GM19397 (cell line): Measurements from ENCODE around the gene GDPD2.
"Not testable (repeated sequence)": the region's sequence is repeated elsewhere in the genome, so short reads cannot be mapped to it uniquely, and the experiment has no call there.

Experiments
- ATAC-seq: cut with Tn5 transposase; IDR thresholded peaks from one replicate; pipeline ENCODE4 v1.9.1; 2021; ENCODE audit warnings: mild to moderate bottlenecking, moderate library complexity; ENCODE audit not compliant: unreplicated experiment

Gene GDPD2, protein sequence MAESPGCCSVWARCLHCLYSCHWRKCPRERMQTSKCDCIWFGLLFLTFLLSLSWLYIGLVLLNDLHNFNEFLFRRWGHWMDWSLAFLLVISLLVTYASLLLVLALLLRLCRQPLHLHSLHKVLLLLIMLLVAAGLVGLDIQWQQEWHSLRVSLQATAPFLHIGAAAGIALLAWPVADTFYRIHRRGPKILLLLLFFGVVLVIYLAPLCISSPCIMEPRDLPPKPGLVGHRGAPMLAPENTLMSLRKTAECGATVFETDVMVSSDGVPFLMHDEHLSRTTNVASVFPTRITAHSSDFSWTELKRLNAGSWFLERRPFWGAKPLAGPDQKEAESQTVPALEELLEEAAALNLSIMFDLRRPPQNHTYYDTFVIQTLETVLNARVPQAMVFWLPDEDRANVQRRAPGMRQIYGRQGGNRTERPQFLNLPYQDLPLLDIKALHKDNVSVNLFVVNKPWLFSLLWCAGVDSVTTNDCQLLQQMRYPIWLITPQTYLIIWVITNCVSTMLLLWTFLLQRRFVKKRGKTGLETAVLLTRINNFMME

GRCh38 chrX:70422851-70423341, at the start of gene GDPD2:
GDPD2 (plus strand) TSS chrX:70423314; CDS start chrX:70424985, 1,671 bp downstream.
- ATAC-seq: no peak

DNA sequence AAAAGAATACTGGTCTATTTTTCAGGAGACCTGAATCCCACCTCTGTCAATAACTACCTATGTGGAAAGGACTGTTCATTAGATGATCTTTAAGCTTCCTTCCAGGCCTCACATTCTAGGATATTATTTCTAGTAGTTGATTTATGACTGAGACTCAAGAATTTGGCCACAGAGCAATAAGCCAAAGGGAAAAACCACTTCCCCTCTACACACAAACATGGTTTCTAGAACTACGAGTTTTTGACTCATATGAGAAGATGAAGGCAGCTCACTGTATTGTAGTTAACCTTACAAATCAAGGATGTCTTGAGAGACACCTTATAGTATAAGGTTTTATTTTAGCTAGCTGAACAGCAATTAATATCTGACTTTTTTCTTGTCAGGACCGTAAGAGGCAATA, 36.9 kb upstream of the GDPD2 start:
- ATAC-seq: no peak

- ATAC-seq: no peak
Observed at GRCh38 chrX:70398899-70399298, 24.2 kb upstream of the GDPD2 start.

DNA sequence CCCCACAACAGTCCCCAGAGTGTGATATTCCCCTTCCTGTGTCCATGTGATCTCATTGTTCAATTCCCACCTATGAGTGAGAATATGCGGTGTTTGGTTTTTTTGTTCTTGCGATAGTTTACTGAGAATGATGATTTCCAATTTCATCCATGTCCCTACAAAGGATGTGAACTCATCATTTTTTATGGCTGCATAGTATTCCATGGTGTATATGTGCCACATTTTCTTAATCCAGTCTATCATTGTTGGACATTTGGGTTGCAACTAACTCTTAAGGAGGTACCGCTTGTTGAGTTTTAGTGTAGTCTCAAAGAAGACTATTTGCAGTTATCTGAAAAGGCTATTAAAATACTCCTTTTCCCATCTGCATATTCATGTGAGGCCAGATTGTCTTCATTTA, 22.9 kb upstream of the GDPD2 start:
- not testable (repeated sequence) for ATAC-seq

GRCh38 chrX:70402721-70403120, 20.4 kb upstream of the GDPD2 start:
- ATAC-seq: no peak

- no peak for ATAC-seq
Observed at GRCh38 chrX:70405003-70405402, 18.1 kb upstream of the GDPD2 start.

DNA sequence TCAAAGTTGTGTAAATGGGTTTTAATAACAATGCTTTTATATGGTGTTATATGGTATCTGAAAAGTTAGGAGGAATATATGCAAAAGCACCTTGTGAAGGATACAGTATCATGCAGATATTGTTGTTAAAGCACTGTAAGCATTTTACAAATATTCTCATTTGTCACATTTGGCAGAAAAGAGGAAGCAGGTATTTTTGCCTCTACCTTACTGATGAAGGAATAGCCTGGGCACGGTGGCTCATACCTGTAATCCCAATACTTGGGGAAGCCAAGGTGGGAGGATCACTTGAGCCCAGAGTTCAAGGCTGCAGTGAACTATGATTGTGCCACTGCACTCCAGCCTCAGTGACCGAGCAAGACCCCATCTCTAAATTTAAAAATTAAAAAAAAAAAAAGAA, 12.2 kb upstream of the GDPD2 start:
- no peak for ATAC-seq

DNA sequence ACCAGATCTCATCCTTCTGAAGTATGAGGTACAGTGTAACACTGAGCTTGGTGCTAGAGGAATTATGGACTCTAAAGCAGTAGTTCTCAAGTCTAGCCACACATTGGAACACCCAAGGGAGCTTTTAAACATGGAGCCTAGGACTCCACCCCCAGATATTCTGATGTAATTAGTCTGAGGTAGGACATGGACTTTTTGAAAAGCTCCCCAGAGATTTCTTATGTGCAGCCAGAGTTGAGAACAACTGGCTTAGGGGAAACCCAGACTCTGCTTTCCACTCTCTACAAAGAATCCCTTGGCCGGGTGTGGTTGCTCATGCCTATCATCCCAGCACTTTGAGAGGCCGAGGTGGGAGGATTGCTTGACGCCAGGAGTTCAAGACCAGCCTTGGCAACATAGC, 11.6 kb upstream of the GDPD2 start:
- no peak for ATAC-seq

DNA sequence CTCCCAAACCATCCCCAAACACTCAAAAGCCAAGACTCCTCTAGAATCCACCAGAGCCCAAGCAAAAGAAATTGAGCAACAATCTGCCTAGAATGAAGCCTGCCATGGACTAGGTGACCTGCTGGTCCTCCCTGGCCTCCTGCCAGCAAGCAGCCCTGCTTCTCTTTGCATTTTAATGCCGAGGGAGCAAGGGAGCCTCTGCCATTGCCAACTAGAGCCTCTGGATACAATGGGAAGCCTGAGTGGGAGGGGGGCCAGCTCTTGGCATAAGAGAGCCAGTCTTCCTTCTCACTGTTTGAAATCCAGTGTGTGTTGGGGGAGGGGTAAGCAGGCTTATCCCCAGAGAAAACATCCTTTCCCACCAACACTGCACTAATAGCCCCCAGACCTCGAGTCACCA, 1.5 kb upstream of the GDPD2 start:
- ATAC-seq: no peak

DNA sequence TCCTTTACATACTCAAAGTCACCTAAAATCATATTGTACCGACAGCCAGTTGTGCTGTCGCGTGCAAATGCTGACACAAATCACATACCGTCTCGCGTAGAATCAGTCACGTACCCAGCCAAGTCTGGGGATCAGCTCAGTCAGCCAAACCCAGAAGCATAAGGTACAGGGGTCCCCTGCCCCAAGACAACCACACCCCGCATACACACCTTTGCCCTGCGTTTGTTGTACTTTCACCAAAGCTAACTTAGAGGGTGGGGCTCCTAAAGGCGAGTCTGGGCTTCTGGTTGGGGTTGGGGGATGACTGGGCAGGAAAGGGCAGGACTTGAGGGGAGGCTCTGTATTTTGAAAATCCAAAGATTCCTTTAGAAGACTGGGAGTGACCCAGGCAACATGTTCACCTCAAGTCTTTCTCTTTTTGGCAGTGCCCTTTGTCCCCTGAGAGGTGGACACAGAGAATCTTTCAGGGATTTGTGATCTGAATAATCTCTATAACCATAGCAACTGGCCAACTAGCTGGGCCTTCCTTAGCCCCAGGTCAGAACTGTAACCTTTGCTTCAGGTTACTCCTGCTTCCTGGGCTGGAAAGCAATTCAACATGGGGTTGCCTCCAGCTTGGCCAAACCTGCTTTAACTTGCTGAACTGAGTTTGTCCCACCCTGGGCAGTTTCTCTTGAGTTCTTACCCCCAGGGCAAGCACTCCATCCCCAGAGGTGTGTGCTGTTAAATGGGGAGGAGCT, 992 bp downstream of the GDPD2 start:
- ATAC-seq: no peak

GRCh38 chrX:70424801-70425200, 1.7 kb downstream of the GDPD2 start:
- no peak for ATAC-seq

DNA sequence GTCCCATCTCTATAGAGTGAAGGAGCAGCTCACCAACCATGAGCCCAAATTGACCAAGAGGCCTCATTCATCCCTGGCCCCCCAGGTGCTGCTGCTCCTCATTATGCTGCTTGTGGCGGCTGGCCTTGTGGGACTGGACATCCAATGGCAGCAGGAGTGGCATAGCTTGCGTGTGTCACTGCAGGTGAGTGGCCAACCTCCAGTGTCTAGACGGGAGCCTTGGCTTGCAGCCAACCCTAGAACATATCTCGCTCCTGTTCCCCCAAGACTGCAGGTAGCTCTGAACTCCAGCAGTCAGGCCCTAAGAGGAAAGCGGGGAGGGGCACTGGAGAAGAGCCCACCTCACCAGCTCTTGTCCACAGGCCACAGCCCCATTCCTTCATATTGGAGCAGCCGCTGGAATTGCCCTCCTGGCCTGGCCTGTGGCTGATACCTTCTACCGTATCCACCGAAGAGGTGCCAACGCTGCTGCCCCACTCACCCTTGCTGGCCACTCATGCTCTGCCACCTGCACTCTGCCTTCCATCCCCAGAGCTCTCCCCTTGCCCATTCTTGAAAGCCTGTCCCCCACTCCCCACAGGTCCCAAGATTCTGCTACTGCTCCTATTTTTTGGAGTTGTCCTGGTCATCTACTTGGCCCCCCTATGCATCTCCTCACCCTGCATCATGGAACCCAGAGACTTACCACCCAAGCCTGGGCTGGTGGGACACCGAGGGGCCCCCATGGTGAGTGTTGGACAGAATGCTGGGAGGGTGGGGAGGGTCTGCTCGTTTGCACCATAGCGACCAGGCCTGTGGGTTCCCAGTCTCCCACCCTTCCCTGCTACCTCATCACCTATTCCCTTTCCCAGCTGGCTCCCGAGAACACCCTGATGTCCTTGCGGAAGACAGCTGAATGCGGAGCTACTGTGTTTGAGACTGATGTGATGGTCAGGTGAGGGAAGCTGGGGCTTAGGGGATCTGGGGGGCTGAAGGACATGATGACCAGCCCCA, 3.5 kb downstream of the GDPD2 start:
- ATAC-seq: no peak

GRCh38 chrX:70427365-70427764, 4.3 kb downstream of the GDPD2 start:
- no peak for ATAC-seq

DNA sequence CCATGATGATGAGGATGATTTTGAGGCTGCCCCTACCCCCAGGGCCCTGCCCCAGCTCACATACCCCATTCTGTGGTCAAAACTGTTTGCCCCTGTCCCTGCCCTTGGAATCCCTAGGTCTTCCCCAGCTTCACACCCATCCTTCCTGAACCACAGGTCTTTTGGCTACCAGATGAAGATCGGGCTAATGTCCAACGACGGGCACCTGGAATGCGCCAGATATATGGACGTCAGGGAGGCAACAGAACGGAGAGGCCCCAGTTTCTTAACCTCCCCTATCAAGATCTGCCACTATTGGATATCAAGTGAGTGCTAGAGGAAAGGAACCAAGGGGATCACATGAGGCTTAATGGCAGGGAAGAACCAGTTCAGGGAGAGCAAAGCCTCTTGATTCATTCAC, 6.6 kb downstream of the GDPD2 start:
- no peak for ATAC-seq

DNA sequence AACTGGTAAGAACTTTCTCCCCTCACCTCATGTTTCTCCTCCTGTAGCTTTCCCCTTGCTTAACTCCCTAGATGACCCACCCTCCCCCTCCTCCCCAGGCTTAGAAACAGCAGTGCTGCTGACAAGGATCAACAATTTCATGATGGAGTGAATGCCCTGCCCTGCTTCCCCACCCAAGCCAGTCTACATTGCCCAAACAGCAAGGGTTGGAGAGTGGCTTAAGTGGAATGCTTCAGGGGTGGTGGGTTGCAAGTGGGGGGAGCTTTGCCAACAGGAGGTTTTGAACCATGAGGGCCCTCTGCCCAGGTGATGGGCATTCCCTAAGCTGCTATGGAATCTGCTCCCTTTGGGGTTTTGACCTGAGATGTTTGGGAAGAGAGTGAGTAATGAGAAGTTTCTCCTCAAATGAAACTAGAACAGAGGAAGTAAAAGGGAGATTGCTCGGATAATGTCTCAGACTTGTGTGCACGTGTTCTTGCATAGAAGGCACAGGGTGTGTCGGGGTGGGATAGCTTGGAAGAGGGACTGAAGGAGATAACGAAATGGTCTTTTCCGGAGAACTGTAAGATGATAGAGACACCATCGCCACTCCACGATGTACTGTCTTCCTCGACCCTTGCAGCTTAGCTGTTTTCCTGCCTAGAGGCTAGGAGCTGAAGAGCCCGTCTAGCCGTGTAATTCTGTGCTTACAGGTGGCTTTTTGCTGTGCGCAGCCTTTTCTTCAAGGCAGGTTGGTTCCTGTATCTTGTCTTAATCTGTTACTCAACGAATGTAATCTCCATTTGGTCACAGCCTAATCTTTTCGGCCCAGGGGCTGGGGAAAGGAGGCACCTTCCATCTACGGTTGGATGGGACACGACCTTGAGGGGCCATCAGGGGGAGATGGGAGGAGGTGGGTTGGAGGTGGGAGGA, 10.1 kb downstream of the GDPD2 start:
- no peak for ATAC-seq

- peak; percentile 70 for ATAC-seq
Observed at GRCh38 chrX:70433848-70434351, 10.8 kb downstream of the GDPD2 start.

- ATAC-seq: peak; percentile 71
Observed at GRCh38 chrX:70434352-70434866, 11.3 kb downstream of the GDPD2 start.

- no peak for ATAC-seq
Observed at GRCh38 chrX:70434914-70435586, 11.9 kb downstream of the GDPD2 start.

GRCh38 chrX:70436343-70436742, 13.2 kb downstream of the GDPD2 start:
- no peak for ATAC-seq
